Measurements from ENCODE around the gene NKX1-1. TPM values are rescaled to one million over a fixed set of nuclear protein-coding genes. Genes with fewer than 3 reads are reported as not detected.

The NKX1-1 gene
- total and polyA plus RNA-seq, 11 donors, result not detected

- TF ChIP-seq POLR2A (IDR thresholded peaks at IDR 0.05) (no peak), CTCF (IDR thresholded peaks at IDR 0.05) (no peak)
- Histone ChIP-seq H3K4me3 (no peak overlapping the region), H3K9me3 (no peaks in the 10 kb centered on the region), H3K36me3 (peaks cover 0 to 46% (median 6%) of the 10 kb centered on the region in 9 donors), H3K27me3 (no peaks in the 10 kb centered on the region), H3K4me1 (no peaks in the 10 kb centered on the region), H3K27ac (no peak overlapping the region)
- DNase-seq, result peak in 3 of 5 donors; percentile 20 to 55 (median 23)
- ATAC-seq, result no peak
- 89 to 93% (median 90%) methylated on average over 25 to 30 of the region's 30 CpGs for WGBS, 4 donors
- intact Hi-C loops (cut with DNase I), result no loop called here
These were observed 27.5 kb downstream of the NKX1-1 start for GRCh38 chr4:1378559-1379231.

GRCh38 chr4:1377606-1378261 is 28.5 kb downstream of the NKX1-1 start:
- 94 to 95% (median 94%) methylated on average over 16 to 19 of the region's 19 CpGs for WGBS, 4 donors
- Histone ChIP-seq H3K4me3 (no peak overlapping the region), H3K27ac (no peak overlapping the region), H3K9me3 (no peaks in the 10 kb centered on the region), H3K36me3 (peaks cover 0 to 48% (median 12%) of the 10 kb centered on the region in 9 donors), H3K4me1 (no peaks in the 10 kb centered on the region), H3K27me3 (no peaks in the 10 kb centered on the region)
- ATAC-seq (no peak), DNase-seq (peak in 2 of 5 donors; percentile 7 to 54)
- intact Hi-C loops (cut with DNase I), result no loop called here
- TF ChIP-seq POLR2A (IDR thresholded peaks at IDR 0.05) (no peak), CTCF (IDR thresholded peaks at IDR 0.05) (no peak)

GRCh38 chr4:1376841-1377605 is 29.2 kb downstream of the NKX1-1 start:
- Histone ChIP-seq H3K4me3 (no peak overlapping the region), H3K36me3 (peaks cover 0 to 51% (median 12%) of the 10 kb centered on the region in 9 donors), H3K9me3 (no peaks in the 10 kb centered on the region), H3K27ac (no peak overlapping the region), H3K4me1 (no peaks in the 10 kb centered on the region), H3K27me3 (no peaks in the 10 kb centered on the region)
- peak in 3 of 5 donors; percentile 15 to 55 (median 21) for DNase-seq
- 91 to 94% (median 93%) methylated on average over 20 to 32 of the region's 32 CpGs for WGBS, 4 donors
- intact Hi-C loops (cut with DNase I), result no loop called here
- TF ChIP-seq POLR2A (IDR thresholded peaks at IDR 0.05), result no peak
- no peak for TF ChIP-seq CTCF (IDR thresholded peaks at IDR 0.05)
- ATAC-seq, result no peak

GRCh38 chr4:1376391-1376840 is 29.8 kb downstream of the NKX1-1 start:
- no peak for TF ChIP-seq POLR2A (IDR thresholded peaks at IDR 0.05)
- 91 to 97% (median 93%) methylated on average over 7 to 23 of the region's 23 CpGs for WGBS, 4 donors
- peaks cover 0 to 48% (median 16%) of the 10 kb centered on the region in 9 donors for H3K36me3 ChIP-seq
- ATAC-seq (no peak), DNase-seq (peak in 3 of 5 donors; percentile 14 to 47 (median 16))
- intact Hi-C loops (cut with DNase I), result no loop called here
- H3K27me3 ChIP-seq, result no peaks in the 10 kb centered on the region
- H3K4me3 ChIP-seq, result no peak overlapping the region
- no peak overlapping the region for H3K27ac ChIP-seq
- H3K9me3 ChIP-seq, result no peaks in the 10 kb centered on the region
- H3K4me1 ChIP-seq, result no peaks in the 10 kb centered on the region
